ENCODE data around the gene ABHD4. TPM values are rescaled to one million over a fixed set of nuclear protein-coding genes. Genes with fewer than 3 reads are reported as not detected.

The ABHD4 gene
- total RNA-seq, 1 experiment from 2014 or later, result 7.7 TPM

- in situ Hi-C loops (cut with HindIII; ENCODE audit: low pct_unique_long_range_greater_than_20kb, low sequenced_read_pairs), result no loop called here
- DNase-seq (ENCODE audit: low read depth, low spot score), result no peak
Observed at GRCh38 chr14:22641846-22642245, 43.7 kb downstream of the ABHD4 start.

GRCh38 chr14:22644305-22644635 lies 46.2 kb downstream of the ABHD4 start, which contains the start of gene OR6J1:
TSS of gene OR6J1 (minus strand) at chr14:22644352. CDS start at chr14:22634811, 9,541 bp downstream.
- no peak for DNase-seq (ENCODE audit: low read depth, low spot score)
- in situ Hi-C loops (cut with HindIII; ENCODE audit: low pct_unique_long_range_greater_than_20kb, low sequenced_read_pairs), result no loop called here

GRCh38 chr14:22646570-22647254 lies 48.6 kb downstream of the ABHD4 start:
- peak; percentile 42 for DNase-seq (ENCODE audit: low read depth, low spot score)

GRCh38 chr14:22648506-22648905 lies 50.4 kb downstream of the ABHD4 start:
- DNase-seq (ENCODE audit: low read depth, low spot score), result no peak
- in situ Hi-C loops (cut with HindIII; ENCODE audit: low pct_unique_long_range_greater_than_20kb, low sequenced_read_pairs), result no loop called here

More at GRCh38 chr14:22646570-22647254, 48.6 kb downstream of the ABHD4 start:
- in situ Hi-C loops (cut with HindIII; ENCODE audit: low pct_unique_long_range_greater_than_20kb, low sequenced_read_pairs), result no loop called here

GRCh38 chr14:22650046-22650739 lies 52.1 kb downstream of the ABHD4 start:
- DNase-seq (ENCODE audit: low read depth, low spot score), result no peak

GRCh38 chr14:22650960-22651521 lies 52.9 kb downstream of the ABHD4 start:
- in situ Hi-C loops (cut with HindIII; ENCODE audit: low pct_unique_long_range_greater_than_20kb, low sequenced_read_pairs), result no loop called here
- DNase-seq (ENCODE audit: low read depth, low spot score), result peak; percentile 56

More at GRCh38 chr14:22650046-22650739, 52.1 kb downstream of the ABHD4 start:
- in situ Hi-C loops (cut with HindIII; ENCODE audit: low pct_unique_long_range_greater_than_20kb, low sequenced_read_pairs), result no loop called here

- DNase-seq (ENCODE audit: low read depth, low spot score), result no peak
- in situ Hi-C loops (cut with HindIII; ENCODE audit: low pct_unique_long_range_greater_than_20kb, low sequenced_read_pairs), result no loop called here
Observed at GRCh38 chr14:22651586-22651985, 53.5 kb downstream of the ABHD4 start.

GRCh38 chr14:22653012-22653621 lies 55.0 kb downstream of the ABHD4 start:
- peak; percentile 86 for DNase-seq (ENCODE audit: low read depth, low spot score)
- in situ Hi-C loops (cut with HindIII; ENCODE audit: low pct_unique_long_range_greater_than_20kb, low sequenced_read_pairs), result no loop called here

GRCh38 chr14:22656226-22656625 lies 58.1 kb downstream of the ABHD4 start:
- no peak for DNase-seq (ENCODE audit: low read depth, low spot score)
- in situ Hi-C loops (cut with HindIII; ENCODE audit: low pct_unique_long_range_greater_than_20kb, low sequenced_read_pairs), result no loop called here

- DNase-seq (ENCODE audit: low read depth, low spot score), result no peak
- in situ Hi-C loops (cut with HindIII; ENCODE audit: low pct_unique_long_range_greater_than_20kb, low sequenced_read_pairs), result no loop called here
Observed at GRCh38 chr14:22656945-22657731, 59.0 kb downstream of the ABHD4 start.

GRCh38 chr14:22657861-22658260 lies 59.8 kb downstream of the ABHD4 start:
- DNase-seq (ENCODE audit: low read depth, low spot score), result peak; percentile 54
- in situ Hi-C loops (cut with HindIII; ENCODE audit: low pct_unique_long_range_greater_than_20kb, low sequenced_read_pairs), result no loop called here

GRCh38 chr14:22658946-22659345 lies 60.8 kb downstream of the ABHD4 start:
- DNase-seq (ENCODE audit: low read depth, low spot score), result no peak
- in situ Hi-C loops (cut with HindIII; ENCODE audit: low pct_unique_long_range_greater_than_20kb, low sequenced_read_pairs), result no loop called here

GRCh38 chr14:22660654-22661053 lies 62.6 kb downstream of the ABHD4 start:
- no peak for DNase-seq (ENCODE audit: low read depth, low spot score)
- in situ Hi-C loops (cut with HindIII; ENCODE audit: low pct_unique_long_range_greater_than_20kb, low sequenced_read_pairs), result no loop called here

Other genes starting within 250 kb of the ABHD4 start
- gene DAD1, start 9.1 kb upstream of the ABHD4 start, total RNA-seq (2014; rRNA removed; shearing (Covaris generic)), result 479 and 529 TPM in 2 replicates
- not detected in 2 replicates for gene OR6J1, start 46.1 kb downstream of the ABHD4 start, total RNA-seq (2014; rRNA removed; shearing (Covaris generic))
- gene OXA1L, start 168.4 kb downstream of the ABHD4 start, total RNA-seq (2014; rRNA removed; shearing (Covaris generic)), result 232 and 242 TPM in 2 replicates
- gene SLC7A7, start 217.1 kb downstream of the ABHD4 start, total RNA-seq (2014; rRNA removed; shearing (Covaris generic)), result 0.82 and 1.5 TPM in 2 replicates
- gene MRPL52, start 231.6 kb downstream of the ABHD4 start, total RNA-seq (2014; rRNA removed; shearing (Covaris generic)), result 43.9 and 65.2 TPM in 2 replicates
- 138 and 143 TPM in 2 replicates for gene MMP14, start 238.3 kb downstream of the ABHD4 start, total RNA-seq (2014; rRNA removed; shearing (Covaris generic))